Hepatocyte (in vitro differentiated cells): ENCODE measurements around the gene UBL4A.

Experiments used
- CTCF ChIP-seq: fragments of 200-600 bp; sonication (generic); IDR thresholded peaks from 2 replicates; pipeline ENCODE4 v1.5.1; 2016; ENCODE audit warnings: antibody characterized with exemption, mild to moderate bottlenecking; ENCODE audit not compliant: poor library complexity
- EZH2 ChIP-seq: fragments of 200-600 bp; sonication (generic); IDR thresholded peaks from 2 replicates; pipeline ENCODE4 v1.6.1; 2016; ENCODE audit warnings: antibody characterized with exemption, mild to moderate bottlenecking, borderline replicate concordance

- TF ChIP-seq CTCF (no peak), EZH2 (no peak)
Observed at GRCh38 chrX:154449618-154450017, 36.8 kb downstream of the UBL4A start.
